GM18520 (cell line): ENCODE measurements around the gene RCSD1.
"Not testable (repeated sequence)": the region's sequence is repeated elsewhere in the genome, so short reads cannot be mapped to it uniquely, and the experiment has no call there.

ENCODE experiments used
- ATAC-seq: cut with Tn5 transposase; IDR thresholded peaks from one replicate; pipeline ENCODE4 v1.9.1; 2021; ENCODE audit not compliant: unreplicated experiment

Gene RCSD1, protein sequence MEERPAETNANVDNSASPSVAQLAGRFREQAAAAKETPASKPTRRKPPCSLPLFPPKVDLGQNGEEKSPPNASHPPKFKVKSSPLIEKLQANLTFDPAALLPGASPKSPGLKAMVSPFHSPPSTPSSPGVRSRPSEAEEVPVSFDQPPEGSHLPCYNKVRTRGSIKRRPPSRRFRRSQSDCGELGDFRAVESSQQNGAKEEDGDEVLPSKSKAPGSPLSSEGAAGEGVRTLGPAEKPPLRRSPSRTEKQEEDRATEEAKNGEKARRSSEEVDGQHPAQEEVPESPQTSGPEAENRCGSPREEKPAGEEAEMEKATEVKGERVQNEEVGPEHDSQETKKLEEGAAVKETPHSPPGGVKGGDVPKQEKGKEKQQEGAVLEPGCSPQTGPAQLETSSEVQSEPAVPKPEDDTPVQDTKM

DNA sequence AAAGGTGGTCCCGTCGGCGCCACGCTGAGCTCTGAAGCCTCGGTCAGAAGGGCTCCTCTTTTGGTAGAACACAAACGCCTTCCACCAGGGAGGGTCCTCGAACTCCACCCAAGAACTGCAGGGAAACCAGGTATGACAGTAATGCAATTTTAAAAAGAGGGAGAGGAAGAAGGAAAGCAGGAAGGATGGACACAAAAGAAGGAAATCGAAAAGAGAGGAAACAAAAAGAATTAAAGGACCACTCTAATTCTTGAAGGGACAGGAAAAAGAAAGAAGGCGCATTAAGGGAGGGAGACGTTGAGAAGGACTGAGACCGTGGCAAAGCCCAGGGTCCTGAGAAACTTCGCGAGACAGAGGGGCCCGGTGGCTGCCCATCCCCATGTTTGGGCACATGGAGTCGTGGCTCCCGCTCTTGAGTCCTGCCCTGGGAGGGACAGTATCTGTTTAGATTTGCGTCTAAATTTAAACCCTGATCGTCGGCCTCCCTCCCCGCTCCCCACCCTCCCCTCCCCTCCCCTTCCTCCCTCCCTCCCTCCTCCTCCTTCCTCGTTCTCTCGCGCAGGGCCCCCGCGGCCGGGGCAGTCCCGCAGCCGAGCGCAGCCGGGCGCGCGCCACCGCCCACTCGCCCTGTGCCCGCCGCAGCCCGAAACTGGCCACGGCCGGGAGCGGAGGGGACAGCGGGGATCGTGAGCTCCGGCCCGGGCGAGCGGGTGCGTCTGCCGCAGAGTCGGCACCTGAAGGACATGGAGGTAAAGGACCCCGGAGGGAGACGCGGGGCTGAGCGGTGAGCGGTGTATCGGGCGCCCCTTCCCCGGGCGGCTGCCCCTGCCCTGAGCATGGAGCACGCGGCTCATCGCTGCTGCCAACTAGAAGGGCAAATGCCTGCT, at the start of gene RCSD1:
Gene RCSD1, plus strand, starts transcription at position 552 of the 887 bp plus-strand sequence. Its CDS starts 192 bp downstream, at position 744.
- ATAC-seq, result peak; percentile 19

DNA sequence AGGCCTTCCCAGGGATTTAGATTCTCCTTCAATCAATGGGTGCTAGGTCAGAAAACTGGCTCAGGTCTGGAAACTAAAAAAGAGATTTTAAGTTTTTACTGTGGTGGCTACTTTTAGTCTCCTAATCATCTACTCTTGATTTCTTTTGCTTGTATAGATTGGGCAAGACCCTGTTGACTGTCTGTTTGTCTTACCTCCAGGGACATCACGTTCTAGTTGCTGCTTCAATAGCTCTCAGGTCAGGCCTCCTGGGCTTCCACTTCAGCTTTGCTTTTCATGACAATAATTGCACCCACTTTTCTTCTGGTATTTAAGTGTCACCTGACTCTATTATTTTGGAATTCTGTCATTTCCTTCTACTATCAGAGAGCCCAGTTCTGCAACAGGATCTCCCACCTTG, 48.0 kb upstream of the RCSD1 start:
- no peak for ATAC-seq

DNA sequence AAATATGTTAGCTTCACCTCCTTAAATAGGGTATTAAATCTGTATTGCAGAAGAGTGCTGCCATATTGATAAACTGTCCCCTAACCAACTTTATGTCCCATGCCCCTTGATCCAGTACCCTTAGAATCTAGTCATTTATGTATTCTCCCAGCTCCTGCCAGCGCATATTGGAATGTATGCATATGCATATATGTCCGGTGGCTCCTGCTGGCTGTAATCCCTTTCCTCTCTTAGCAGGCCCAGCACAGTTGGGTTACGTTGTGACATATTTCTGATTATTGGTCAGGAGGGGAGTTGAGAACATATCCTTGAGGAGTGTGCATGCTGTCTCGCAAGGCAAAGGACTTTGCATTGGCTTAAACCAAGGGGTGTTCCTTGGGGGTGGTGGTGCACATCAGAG, 47.3 kb upstream of the RCSD1 start:
- no peak for ATAC-seq

DNA sequence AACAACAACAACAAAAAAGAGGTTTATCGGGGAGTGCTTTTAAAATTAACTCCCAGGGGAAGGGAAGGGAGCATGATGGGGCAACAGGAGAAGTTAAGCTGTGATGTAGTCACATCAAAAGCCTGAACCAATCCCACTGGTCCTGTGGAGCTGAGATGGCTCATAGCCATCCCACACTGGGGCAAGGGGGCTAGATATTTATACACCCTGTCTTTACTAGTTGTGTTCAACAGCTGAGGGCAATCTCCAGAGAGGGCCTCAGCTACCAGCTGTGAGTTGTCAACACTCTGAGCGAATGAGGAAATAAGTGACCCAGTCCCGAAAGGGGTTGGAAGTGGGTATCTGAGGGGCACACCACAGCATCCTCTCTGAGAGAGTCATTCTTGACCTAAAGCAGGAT, 45.5 kb upstream of the RCSD1 start:
- ATAC-seq, result no peak

DNA sequence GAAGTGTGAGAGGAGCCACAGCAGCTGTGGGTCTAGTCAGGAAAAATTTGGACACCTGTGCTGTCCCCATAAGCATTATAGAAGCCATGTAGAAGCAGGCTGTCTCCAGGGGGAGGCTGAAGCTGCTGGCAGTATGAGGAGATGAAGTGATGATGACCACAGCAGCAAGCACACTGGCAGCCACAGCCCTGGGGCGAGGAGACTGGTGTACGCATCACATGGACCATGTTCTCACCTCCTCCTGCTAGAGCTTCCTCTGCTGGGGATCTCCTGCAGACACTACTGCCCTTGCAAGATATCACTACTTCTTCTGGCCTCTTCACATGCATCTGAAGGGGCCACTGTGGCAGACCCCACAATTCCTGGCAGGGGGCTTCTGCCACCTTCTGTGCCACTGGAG, 42.7 kb upstream of the RCSD1 start:
- no peak for ATAC-seq

DNA sequence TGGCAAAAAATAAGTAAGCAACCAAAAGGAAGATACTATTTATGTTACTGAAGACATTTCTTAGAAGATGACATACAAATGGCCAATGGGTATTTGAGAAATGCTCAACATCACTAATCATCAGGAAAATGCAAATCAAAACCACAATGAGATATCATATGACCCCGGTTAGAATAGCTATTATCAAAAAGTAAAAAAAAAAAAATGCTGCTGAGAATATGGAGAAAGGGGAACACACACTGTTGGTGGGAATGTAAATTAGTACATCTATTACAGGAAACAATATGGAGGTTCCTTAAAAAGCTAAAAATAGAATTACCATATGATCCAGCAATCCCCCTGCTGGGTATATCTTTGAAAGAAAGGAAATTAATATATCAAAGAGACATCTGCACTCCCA, 42.2 kb upstream of the RCSD1 start:
- no peak for ATAC-seq

DNA sequence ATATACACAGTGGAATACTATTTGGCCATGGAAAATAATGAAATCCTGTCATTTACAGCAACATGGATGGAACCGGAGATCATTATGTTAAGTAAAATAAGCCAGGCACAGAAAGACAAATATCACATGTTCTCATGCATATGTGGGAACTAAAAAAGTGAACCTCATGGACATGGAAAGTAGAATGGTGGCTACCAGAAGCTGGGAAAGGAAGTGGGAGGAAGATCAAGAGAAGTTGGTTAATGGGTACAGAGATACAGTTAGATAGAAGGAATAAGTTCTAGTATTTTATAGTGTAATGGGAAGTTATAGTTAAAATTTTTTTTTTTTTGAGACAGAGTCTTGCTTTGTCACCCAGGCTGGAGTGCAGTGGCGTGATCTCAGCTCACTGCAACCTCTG, 41.7 kb upstream of the RCSD1 start:
- no peak for ATAC-seq

DNA sequence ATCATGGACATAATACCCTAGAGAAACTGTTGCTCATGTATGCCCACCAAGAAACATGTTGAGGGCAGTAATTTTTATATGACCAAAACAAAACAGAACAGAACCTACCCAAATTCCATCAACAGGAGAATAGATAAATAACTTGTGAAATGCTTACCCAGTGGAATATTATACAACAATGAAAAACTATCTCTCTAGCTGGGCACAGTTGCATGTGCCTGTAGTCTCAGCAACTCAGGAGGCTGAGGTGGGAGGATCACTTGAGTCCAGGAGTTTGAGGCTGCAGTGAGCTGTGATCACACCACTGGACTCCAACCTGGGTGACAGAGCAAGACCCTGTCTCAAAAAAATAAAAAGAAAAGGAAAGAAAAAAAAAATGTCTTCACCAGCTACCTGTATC, 37.6 kb upstream of the RCSD1 start:
- ATAC-seq, result no peak

DNA sequence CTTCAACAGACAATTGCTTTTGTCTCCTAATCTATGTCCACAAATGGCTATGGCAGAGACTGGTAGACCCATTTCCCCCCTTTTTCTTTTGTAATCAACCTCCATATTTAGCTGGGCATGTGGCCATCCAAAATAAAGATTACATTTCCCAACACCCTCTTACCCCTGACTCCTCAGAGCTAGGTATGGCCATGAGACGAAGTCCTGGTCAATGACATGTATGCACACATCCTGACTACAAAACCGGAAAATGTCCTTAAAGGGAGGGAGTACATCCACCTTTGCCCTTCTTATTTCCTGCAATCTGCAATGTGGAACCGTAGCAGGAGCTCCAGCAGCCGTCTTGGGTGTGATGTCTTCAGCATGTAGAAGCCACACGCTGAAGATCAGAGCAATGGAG, 36.2 kb upstream of the RCSD1 start:
- no peak for ATAC-seq

DNA sequence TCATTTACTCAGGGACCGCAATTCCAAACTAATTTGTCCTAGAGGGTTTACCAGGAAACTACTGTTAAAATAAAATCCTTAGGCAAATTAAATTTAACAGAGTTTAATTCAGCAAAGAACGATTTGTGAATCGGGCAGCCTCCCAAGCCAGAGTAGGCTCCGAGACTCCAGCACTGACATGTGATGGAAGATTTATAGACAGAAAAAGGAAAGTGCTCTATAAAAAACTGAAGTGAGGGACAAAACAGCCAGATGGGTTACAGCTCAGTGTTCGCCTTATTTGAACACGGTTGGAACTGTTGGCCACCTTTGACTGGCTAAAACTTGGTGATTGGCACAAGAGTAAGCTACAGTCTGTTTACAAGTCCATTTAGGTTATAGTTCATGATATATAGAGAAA, 35.2 kb upstream of the RCSD1 start:
- no peak for ATAC-seq

DNA sequence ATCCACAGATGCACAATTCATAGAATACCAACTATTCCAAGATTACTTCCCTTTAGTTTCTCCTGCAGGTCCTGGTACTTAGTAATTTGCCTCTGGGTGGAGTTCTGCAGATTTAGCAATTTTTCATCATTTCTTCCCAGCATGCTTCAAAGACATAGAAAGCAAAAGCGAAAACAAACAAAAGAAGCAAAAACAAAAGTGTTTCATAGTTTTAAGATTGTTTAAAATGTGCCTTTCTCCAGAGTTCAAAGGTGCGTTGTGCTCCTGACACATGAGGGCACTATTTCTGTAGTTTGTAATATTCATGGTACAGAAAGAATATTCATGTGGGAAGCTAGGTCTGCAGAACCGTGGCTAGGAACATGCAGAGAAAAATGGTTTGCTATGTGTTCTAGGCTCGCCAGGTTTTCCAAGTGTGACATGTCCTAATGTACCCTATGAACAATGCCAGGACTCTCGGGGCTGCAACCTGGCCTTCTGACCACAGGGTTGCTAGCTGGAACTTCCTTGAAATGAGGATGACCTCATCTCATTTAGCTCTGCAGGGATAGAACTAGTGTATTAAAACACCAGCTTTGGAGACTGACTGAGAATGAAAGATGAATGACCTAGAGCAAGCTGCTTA, 30.0 kb upstream of the RCSD1 start:
- peak; percentile 78 for ATAC-seq

DNA sequence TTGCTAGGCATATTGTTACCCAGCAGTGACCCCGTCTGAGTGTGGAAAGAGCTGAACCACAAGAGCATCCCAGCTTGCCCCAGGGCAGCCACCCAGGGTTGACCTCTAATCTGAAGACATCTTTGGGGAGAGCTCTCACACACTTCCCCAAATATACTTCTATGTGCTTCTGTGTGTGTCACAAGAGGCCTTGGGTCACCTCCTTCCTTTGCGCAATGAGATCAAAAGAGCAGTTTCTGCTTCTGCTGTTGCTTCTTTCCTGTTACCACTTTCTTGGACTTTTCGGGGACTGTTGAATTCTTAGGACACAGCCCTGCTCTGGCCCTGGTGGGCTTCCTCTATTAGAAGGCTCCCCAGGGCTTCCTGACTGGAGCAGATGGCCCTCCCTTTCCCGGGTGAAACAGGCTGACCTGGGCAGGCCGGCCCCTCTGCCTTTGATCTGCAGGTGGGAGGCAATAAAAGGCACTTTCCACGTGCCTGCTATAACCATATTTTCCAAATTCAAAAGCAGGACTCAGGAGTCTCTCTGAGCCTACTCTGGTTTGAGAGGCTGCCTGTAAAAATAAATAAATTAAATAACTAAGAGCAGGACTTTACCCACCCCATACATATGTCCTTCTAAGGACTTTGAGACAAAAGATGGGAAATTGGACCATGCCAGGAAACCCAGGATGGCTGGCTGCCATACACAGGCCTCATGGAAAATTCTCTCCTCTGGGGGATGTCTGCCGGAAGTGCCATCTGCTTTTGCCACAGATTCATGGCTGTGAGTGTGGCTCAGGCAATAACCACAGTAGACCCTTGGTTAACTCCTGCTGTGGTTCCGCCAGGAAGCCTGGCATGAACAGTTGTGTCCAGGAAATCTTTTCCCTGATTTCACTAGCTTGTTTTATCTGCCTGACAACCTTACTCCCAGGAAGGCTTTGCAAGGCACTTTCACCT, 28.3 kb upstream of the RCSD1 start:
- no peak for ATAC-seq

DNA sequence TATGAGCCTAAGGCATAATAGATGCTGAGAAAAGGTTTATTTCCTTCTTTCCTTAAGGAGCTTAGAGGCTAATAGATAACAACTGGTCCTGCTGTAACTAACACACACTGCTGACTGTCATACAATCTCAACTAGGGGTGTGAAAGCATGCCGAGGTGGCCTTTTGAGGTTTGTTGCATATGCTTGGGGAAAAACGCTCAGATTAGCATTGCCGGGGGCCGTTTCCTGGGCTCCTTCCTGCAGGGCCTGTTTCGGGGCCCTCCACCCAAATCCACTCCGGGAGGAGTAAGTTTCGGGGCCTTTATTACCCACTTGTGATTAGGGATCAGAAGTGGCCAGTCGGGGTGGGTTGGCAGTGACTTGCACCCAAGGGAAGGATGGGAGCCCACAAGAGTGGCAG, 27.2 kb upstream of the RCSD1 start:
- no peak for ATAC-seq

DNA sequence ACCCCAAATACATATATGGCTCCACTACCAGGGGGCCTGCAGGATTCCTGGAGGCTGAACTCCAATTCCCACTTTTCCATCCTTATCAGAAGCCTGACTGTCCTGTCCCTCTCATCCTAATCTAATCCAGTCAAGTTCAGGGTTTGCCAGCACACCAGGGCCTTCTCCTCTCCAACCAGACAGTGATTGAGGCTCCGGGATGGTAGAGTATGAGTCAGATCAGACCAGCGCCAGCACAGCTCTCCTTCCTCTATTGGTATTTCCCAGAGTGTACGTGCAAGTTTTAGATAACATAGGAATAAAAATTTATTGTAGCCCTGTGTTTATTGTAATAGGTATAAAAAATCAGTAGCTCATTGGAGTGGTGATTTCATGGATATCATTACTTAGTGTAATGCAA, 24.5 kb upstream of the RCSD1 start:
- no peak for ATAC-seq

DNA sequence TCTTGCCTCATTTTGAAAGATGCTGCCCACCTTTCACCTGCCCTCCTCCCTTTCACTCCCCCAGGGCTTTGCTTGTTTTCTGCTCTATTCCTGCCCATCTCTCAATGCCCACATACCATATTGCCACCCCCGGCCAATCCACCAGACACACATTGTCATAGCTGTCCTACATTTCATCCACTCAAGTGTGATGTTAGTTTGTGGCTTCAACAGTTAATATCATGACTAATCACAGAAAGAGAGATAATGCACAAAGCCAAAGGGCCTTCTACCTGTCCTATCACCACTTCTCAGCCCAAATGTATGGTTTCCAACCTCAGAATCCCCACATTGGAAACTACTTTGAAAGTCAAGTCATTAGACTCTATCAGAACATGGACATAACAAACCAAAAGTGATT, 18.0 kb upstream of the RCSD1 start:
- ATAC-seq, result no peak

DNA sequence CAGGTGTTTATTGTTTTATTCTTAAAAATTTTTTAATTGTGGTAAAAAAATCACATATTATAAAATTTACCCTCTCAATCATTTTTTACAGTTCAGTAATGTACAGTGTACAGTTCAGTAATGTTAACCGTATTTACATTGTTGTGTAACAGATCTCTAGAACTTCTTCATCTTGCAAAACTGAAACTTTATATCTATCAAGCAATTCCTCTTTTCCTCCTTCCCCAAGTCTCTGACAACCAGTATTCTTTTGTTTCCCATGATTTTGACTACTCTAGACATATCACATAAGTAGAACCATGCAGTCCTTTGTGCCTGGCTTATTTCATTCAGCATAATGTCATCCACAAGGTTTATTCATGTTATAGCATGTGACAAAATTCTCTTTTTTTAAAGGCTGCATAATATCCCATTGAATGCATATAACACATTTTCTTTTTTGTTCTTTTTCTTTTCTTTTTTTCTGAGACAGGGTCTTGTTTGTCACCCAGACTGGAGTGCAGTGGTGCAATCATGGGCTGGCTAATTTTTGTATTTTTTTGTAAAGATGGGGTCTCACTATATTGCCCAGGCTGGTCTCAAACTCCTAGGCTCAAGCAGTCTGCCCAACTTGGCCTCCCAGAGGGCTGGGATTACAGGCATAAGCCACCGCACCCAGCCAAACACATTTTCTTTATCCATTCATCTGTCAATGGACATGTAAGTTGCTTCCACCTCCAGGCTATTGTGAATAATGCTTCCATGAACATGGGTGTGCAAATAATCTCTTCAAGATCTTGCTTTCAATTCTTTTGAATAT, 17.2 kb upstream of the RCSD1 start:
- ATAC-seq, result no peak

DNA sequence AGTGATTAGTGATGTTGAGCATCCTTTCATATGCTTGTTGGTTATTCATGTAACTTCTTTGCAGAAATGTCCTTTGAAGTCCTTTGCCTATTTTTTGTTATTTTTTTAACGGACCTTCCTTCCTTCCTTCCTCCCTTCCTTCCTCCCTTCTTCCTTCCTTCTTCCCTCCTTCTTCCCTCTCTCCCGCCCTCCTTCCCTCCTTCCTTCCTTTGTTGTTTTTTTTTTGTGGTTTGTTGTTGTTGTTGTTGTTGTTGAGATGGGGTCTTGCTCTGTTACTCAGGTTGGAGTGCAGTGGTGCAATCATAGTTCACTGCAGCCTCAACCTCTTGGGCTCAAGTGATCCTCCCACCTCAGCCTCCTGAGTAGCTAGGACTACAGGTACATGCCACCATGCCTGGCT, 16.0 kb upstream of the RCSD1 start:
- not testable (repeated sequence) for ATAC-seq

DNA sequence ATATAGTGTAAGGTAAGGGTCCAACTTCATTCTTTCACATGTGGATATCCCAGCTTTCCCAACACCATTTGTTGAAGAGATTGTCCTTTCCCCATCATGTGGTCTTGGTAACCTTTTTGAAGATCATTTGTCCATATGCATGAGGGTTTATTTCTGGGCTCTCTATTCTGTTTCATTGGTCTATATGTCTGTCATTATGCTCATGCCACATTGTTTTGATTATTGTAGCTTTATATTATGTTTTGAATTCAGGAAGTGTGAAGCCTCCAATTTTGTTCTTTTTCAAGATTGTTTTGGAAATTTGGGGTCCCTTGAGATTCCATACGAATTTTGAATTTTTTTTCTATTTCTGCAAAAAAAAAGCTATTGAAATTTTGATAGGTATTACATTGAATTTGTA, 15.2 kb upstream of the RCSD1 start:
- no peak for ATAC-seq

DNA sequence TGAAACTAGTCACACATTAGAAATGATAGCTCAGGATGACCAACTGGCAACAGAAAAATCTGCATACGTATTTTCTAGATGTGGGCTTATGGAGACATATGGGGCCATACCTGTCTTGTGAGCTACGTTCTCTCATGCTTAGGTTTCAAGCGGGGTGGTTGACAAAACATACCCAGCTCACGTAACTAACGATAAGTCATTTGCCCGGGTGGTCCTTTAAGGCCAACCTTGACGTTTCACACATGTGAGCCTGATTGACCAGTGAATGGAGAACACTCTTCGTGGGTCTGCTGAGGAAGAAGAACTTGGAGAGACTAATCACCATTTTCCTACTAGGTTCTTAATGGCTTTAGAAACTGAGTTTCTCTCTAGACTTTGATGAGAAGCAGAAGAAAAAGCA, 13.5 kb upstream of the RCSD1 start:
- no peak for ATAC-seq
